Activated B cell treated with CpG ODN at 0.5 μM for 24 hours (primary cell): ENCODE results near the gene FCRL2. TPM values are rescaled to one million over a fixed set of nuclear protein-coding genes. Genes with fewer than 3 reads are reported as not detected.

ENCODE experiments used
- ATAC-seq: fragments of 200-7000 bp; cut with Tn5 transposase; one replicate; pipeline ENCODE4 v1.10.0; 2021; ENCODE audit warnings: low read depth, mild to moderate bottlenecking, moderate library complexity
- CTCF ChIA-PET: fragments of 350-600 bp; sonication (Branson Sonifier 250); formaldehyde crosslinking; loops from one replicate; lab custom pipeline; 2021; ENCODE audit warnings: antibody characterized with exemption; lab: Charles Lee
- POLR2A ChIA-PET: fragments of 350-600 bp; sonication (Branson Sonifier 250); formaldehyde crosslinking; loops from one replicate; lab custom pipeline; 2021; ENCODE audit warnings: antibody characterized with exemption; lab: Charles Lee
- DNase-seq: peaks from one replicate; pipeline ENCODE4 v3.0.0; 2022
- H3K27ac Mint-ChIP-seq: one replicate; pipeline ENCODE4 v1.8.0; 2020; ENCODE audit warnings: mixed read lengths
- H3K27me3 Mint-ChIP-seq: one replicate; pipeline ENCODE4 v1.8.0; 2021; ENCODE audit warnings: mixed read lengths
- H3K36me3 Mint-ChIP-seq: one replicate; pipeline ENCODE4 v1.8.0; 2021; ENCODE audit warnings: low read depth, mixed read lengths
- H3K4me1 Mint-ChIP-seq: one replicate; pipeline ENCODE4 v1.8.0; 2021; ENCODE audit warnings: mixed read lengths
- H3K4me3 Mint-ChIP-seq: one replicate; pipeline ENCODE4 v1.8.0; 2020; ENCODE audit warnings: mild to moderate bottlenecking, mixed read lengths
- H3K9me3 Mint-ChIP-seq: one replicate; pipeline ENCODE4 v1.8.0; 2020; ENCODE audit warnings: mixed read lengths
- CTCF ChIP-seq: fragments of 200-600 bp; IDR thresholded peaks from one replicate; pipeline ENCODE4 v1.8.0; 2022; ENCODE audit warnings: antibody characterized with exemption, mild to moderate bottlenecking
- intact Hi-C: fragments of 100-400 bp; cut with micrococcal nuclease; formaldehyde crosslinking; loops from one replicate; pipeline ENCODE4 v1.15.1; 2024
- total RNA-seq: library from RNA; stranded (reverse); gene quantifications from 2 replicates; pipeline ENCODE4 v1.2.3, GENCODE V29; 2022

Gene FCRL2
- total RNA-seq, 1 donor from 2014 or later, result 51.6 TPM

DNA sequence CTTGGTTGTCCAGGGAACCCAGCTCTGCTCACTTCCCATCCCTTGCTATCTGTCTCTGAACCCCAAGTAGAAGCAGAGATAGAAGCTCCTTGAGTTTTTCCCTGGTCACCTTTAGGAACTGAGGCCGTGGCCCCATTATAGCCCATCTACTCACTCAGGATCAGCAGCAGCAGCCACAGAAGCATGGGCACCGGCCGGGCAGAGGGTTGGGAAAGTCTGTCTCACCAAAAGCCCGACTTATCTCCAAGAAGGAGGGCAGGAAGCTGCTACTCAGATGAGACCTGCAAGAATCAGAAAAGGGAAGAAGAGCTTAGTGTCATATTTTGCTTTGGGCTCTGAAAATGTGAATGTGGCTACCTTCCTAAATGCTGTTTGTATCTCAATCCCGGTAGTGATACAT, 76.6 kb downstream of the FCRL2 start:
- TF ChIP-seq CTCF, result no peak
- peaks cover 95% of the 10 kb centered on the region for H3K4me1 Mint-ChIP-seq
- H3K9me3 Mint-ChIP-seq, result no peaks in the 10 kb centered on the region
- ChIA-PET CTCF (interaction anchor here (0.6 to 3.0 kb wide), 11 partner anchors 8 to 422 kb away, joined by 3 to 26 read pairs (median 4); partner anchors contain the start of gene FCRL4), POLR2A (interaction anchor here (0.7 to 1.7 kb wide), 18 partner anchors 9 to 135 kb away, joined by 3 to 30 read pairs (median 4); partner anchors contain the start of genes FCRL2 and FCRL4)
- DNase-seq (no peak), ATAC-seq (peak; percentile 38)
- peak overlapping the region; percentile 92 for H3K27ac Mint-ChIP-seq
- H3K4me3 Mint-ChIP-seq, result peak overlapping the region; percentile 88
- H3K27me3 Mint-ChIP-seq, result no peaks in the 10 kb centered on the region
- intact Hi-C loops, result loop anchor here (2.0 kb wide), 1 partner anchor 72 kb away; no protein-coding TSS in a partner anchor
- H3K36me3 Mint-ChIP-seq, result peaks cover 25% of the 10 kb centered on the region

DNA sequence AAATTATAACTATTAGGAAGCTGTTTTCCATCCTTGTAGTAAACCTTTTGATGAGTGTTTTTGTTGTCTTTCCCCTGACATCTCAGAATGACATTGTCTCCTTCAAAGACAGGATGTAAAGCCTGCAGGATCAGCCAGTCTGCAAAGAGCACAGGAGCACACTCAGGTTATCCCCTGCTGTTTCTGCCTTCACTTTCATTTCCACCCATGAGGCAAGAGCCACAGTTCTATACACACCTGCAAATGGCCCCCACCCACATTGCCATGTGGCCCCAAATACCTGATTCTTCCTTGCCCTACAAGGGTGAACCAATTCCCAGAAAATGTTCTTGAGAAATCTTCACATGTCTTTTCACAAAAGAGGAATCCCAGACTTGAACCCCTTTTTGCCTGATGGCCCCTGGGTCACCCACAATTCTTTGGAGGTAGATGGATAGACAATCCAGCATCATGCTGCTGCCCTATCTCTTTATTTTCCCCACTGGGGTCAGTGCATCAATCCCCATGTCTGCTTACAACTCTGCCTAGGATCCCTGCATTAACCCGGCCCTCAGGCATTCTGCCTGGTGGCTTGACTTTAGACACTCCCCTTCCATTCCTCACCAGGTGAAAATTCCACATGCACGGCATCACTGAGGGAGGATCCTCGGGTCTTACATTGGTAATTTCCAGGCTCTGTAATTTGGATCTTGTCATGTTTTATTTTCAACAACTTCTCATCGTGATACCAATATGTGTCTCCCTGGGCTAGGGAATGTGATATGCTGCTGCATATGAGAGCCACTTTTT, 79.0 kb downstream of the FCRL2 start:
- H3K27me3 Mint-ChIP-seq, result no peaks in the 10 kb centered on the region
- POLR2A ChIA-PET, result interaction anchor here (1.0 to 1.9 kb wide), 3 partner anchors 29 to 118 kb away, joined by 3 to 7 read pairs (median 4); partner anchors contain the start of gene FCRL4
- H3K4me3 Mint-ChIP-seq, result peak overlapping the region; percentile 88
- peaks cover 95% of the 10 kb centered on the region for H3K4me1 Mint-ChIP-seq
- peak overlapping the region; percentile 92 for H3K27ac Mint-ChIP-seq
- peaks cover 46% of the 10 kb centered on the region for H3K36me3 Mint-ChIP-seq
- peak; percentile 39 for ATAC-seq
- intact Hi-C loops, result no loop called here
- no peaks in the 10 kb centered on the region for H3K9me3 Mint-ChIP-seq
- TF ChIP-seq CTCF, result no peak
- CTCF ChIA-PET, result interaction anchor here (1.0 to 3.0 kb wide), 2 partner anchors 117 to 118 kb away, joined by 7 to 26 read pairs; no protein-coding TSS in a partner anchor
- DNase-seq, result no peak

DNA sequence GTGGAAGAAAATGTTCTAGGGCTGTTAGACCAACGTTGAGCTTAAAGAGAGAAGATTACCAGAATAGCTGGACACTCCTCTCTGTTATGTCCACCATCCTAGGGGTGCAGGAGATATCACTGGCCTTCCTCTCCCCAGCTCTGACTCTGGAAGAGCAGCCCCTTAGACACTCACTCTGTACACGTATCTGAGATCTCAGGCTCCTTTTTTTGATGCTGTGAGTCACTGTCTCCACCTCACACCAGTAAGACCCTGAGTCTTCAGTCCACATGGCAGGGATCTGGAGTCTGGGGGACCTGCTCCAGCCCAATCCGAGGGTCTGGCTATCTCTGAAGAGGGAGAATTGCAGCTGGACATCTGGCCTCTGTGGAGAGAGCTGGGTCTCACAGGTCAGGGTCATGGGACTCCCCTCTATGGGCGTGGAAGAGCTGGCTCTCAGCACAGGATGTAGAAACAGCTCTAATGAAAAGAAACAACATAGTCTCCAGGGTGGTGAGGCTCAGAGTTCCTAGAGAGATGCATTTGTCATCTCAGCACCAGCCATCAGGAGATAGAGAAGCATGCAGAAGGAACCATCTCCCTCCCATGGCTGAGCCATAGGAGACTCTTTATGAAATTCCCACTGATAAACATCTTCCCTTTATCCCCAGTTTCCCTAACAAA, 79.8 kb downstream of the FCRL2 start:
- Mint-ChIP-seq H3K36me3 (peaks cover 51% of the 10 kb centered on the region), H3K4me1 (peaks cover 95% of the 10 kb centered on the region), H3K27ac (peak overlapping the region; percentile 92), H3K4me3 (peak overlapping the region; percentile 88), H3K27me3 (no peaks in the 10 kb centered on the region), H3K9me3 (no peaks in the 10 kb centered on the region)
- CTCF ChIA-PET, result interaction anchor here (1.0 kb wide), 1 partner anchor 117 kb away, joined by 7 read pairs; no protein-coding TSS in a partner anchor
- POLR2A ChIA-PET, result interaction anchor here (0.6 to 1.9 kb wide), 5 partner anchors 30 to 117 kb away, joined by 3 to 7 read pairs (median 4); partner anchors contain the start of gene FCRL4
- intact Hi-C loops, result no loop called here
- DNase-seq (no peak), ATAC-seq (peak; percentile 19)
- no peak for TF ChIP-seq CTCF

Other genes starting within 250 kb of the FCRL2 start
- gene FCRL5, start 224.6 kb downstream of the FCRL2 start, total RNA-seq, result 40.4 and 55.4 TPM in 2 replicates
- 6.3 and 6.7 TPM in 2 replicates for gene FCRL4, start 179.0 kb downstream of the FCRL2 start, total RNA-seq
- gene FCRL3, start 76.4 kb downstream of the FCRL2 start, total RNA-seq, result 87.7 and 97.1 TPM in 2 replicates
- gene FCRL1, start 43.0 kb upstream of the FCRL2 start, total RNA-seq, result 111 and 138 TPM in 2 replicates
- 0.20 TPM in 1 of 2 replicates, not detected in the other for gene CD5L, start 64.7 kb upstream of the FCRL2 start, total RNA-seq
- gene KIRREL1, start 216.5 kb upstream of the FCRL2 start, total RNA-seq, result not detected in 2 replicates